T-helper 1 cell treated with Interleukin-12 subunit alpha and Interleukin-12 subunit beta and Interleukin-4 antibody, amounts not matched to agents 30 ng/mL and 1 ng/mL, for 36 hours (primary cell): ENCODE data around the gene ENPEP. TPM values are rescaled to one million over a fixed set of nuclear protein-coding genes. Genes with fewer than 3 reads are reported as not detected.
"Not testable (repeated sequence)": the region's sequence is repeated elsewhere in the genome, so short reads cannot be mapped to it uniquely, and the experiment has no call there.

Experiments
- intact Hi-C: fragments of 100-400 bp; cut with micrococcal nuclease; formaldehyde crosslinking; loops from one replicate; pipeline ENCODE4 v1.15.1; 2024
- total RNA-seq: library from RNA; stranded (reverse); gene quantifications from 2 replicates; pipeline ENCODE4 v1.2.3, GENCODE V29; 2022

Gene ENPEP
- 1.1 and 1.7 TPM in 2 replicates for total RNA-seq

GRCh38 chr4:110475881-110476818, at the start of gene ENPEP:
Gene ENPEP (plus strand): TSS chr4:110476155. CDS start chr4:110476415, 260 bp downstream.
- intact Hi-C loops = no loop called here

GRCh38 chr4:110431805-110432204, 44.1 kb upstream of the ENPEP start:
- intact Hi-C loops = not testable (repeated sequence)

GRCh38 chr4:110437292-110437691, 38.7 kb upstream of the ENPEP start:
- intact Hi-C loops = not testable (repeated sequence)

- intact Hi-C loops = not testable (repeated sequence)
These were observed 36.7 kb upstream of the ENPEP start for GRCh38 chr4:110439209-110439608.

- intact Hi-C loops = no loop called here
These were observed 33.6 kb upstream of the ENPEP start for GRCh38 chr4:110442309-110442708.

- intact Hi-C loops = no loop called here
These were observed 33.2 kb upstream of the ENPEP start for GRCh38 chr4:110442788-110443187.

- intact Hi-C loops = no loop called here
These were observed 26.0 kb upstream of the ENPEP start for GRCh38 chr4:110449947-110450346.

GRCh38 chr4:110452546-110452945, 23.4 kb upstream of the ENPEP start:
- intact Hi-C loops = no loop called here

GRCh38 chr4:110454441-110454840, 21.5 kb upstream of the ENPEP start:
- intact Hi-C loops = no loop called here

GRCh38 chr4:110458494-110459266, 17.3 kb upstream of the ENPEP start:
- intact Hi-C loops = no loop called here

- intact Hi-C loops = no loop called here
These were observed 15.7 kb upstream of the ENPEP start for GRCh38 chr4:110460074-110460746.

GRCh38 chr4:110467400-110467799, 8.6 kb upstream of the ENPEP start:
- intact Hi-C loops = no loop called here

- intact Hi-C loops = no loop called here
These were observed 3.2 kb upstream of the ENPEP start for GRCh38 chr4:110472583-110473329.

- intact Hi-C loops = no loop called here
These were observed 1.5 kb upstream of the ENPEP start for GRCh38 chr4:110474481-110474880.

- intact Hi-C loops = not testable (repeated sequence)
These were observed 875 bp upstream of the ENPEP start for GRCh38 chr4:110475080-110475479.

- intact Hi-C loops = no loop called here
These were observed 1.9 kb downstream of the ENPEP start for GRCh38 chr4:110477836-110478235.

- intact Hi-C loops = no loop called here
These were observed 4.1 kb downstream of the ENPEP start for GRCh38 chr4:110480031-110480549.

- intact Hi-C loops = no loop called here
These were observed 4.9 kb downstream of the ENPEP start for GRCh38 chr4:110480746-110481271.

GRCh38 chr4:110483516-110483915, 7.6 kb downstream of the ENPEP start:
- intact Hi-C loops = no loop called here

GRCh38 chr4:110484029-110484428, 8.1 kb downstream of the ENPEP start:
- intact Hi-C loops = no loop called here
